HL-60/S4 (cell line): ENCODE measurements around the gene TLE3.

Experiments used
- in situ Hi-C: fragments of 300-500 bp; cut with MboI; formaldehyde crosslinking; loops from 2 replicates; pipeline ENCODE4 v1.14.3; 2022; ENCODE audit warnings: low sequenced_read_pairs

TLE3 gene

DNA sequence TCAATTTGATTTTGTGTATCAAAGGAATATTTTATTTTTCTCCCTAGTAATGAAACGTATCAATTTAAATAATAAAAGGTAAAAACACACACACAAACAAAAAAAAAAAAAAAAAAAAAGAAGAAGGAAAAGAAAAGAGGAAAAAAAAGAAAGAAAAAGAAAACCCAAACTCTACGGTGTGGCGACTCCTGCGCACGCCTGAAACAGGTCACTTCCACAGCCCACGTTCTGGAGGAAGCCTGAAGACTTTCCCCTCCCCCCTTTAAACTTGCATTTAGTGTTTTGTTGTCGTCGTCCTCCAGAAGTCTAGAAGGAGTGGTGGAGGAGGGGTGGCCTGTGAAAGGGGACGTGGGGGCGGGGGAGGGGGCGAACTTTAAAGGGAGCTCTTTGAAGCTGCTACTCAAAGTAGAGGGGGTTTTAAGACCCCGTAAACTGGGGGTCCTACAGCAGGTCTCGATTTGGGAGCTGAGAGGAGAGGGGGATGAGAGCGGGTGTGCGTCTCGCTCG is 2.3 kb upstream of the TLE3 start:
- in situ Hi-C loops = loop anchor here (10.0 kb wide), 1 partner anchor 345 kb away; no protein-coding TSS in a partner anchor

DNA sequence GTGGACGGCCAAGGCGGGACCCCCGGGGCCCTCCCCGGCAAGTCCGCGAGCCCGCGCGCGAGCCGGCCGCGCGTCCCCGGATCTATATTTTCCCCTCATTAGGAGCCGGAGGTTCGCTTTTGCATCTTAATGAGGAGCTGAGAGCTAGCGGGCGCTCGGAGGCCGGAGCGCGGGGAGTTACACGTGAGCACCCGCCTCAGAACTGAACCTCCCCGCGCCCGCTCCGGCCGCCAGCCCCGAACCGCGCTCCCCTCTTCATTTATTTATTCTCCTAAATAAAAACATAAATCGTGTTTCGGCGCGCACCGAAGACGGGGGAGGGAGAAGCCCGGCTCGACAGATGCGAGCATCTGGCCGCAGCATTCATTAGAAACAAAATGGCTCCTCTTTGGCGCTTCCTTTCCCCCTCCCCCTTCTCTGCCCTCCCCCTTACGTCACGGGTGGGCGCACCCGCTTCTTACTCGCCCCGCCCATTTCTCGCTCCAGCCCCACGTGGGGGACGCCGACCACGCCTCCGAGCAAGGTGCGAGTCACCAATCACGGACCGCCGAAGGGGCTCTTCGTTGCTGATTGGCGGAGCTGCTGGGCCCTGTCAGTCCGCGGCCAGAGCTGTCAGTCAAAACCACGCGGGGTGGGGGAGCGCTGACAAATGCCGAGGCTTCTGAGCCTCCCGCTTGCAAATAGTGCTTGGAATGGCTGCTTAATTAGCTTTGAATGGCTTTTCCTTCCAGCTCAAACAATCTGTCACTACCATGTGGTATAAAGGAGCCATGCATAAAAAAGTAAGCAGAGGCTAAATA is 1.6 kb upstream of the TLE3 start:
- in situ Hi-C loops = loop anchor here (10.0 kb wide), 1 partner anchor 345 kb away; no protein-coding TSS in a partner anchor

DNA sequence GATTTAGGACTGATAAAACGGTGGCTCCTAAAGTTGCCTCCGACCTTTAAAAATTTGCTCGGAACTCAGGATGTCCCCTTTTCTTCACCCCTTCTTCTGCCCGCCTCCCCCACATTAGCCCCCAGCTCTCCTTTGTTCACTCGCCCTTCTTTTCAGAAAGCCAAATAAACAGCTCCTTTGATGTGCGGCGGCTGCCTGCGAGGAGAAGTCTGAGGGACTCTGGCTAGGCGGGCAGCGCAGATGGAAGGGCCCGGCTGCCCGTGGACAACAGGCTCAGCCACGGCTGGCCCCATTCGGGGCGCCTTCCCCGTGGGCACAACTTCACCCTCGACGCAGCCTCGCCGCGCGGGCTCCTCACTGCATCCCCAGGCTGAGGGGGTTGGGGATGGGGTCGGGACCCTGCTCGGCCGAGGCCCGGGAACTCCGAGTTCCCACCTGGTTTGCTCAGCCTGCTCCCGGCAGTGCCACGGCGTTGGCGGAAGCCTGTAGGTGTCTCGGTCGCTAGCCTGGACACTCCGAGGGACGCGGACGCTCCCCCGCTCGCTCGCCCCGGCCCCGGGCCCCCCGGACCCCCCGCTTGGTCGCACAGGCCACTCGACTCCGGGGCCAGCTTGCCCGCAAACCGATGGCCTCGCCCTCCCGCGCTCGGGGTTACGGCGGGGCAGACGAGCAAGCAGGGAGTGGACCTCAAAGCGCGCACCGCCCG is 897 bp upstream of the TLE3 start:
- in situ Hi-C loops = loop anchor here (10.0 kb wide), 1 partner anchor 344 kb away; no protein-coding TSS in a partner anchor

DNA sequence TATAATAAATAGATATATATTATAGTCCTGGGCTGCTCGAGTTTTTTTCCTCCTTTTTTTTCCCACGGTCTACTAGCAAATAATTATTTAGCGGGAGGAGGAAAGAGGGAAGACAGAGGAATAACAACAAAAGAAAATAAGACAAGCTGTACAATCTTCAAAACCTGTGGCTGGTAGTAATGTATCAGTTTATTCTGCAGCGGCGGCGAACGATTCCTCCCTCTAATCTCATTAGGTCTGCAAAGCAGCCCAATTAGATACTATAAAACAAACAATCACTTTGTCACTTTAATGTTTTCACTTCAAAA is 390 bp upstream of the TLE3 start:
- in situ Hi-C loops = loop anchor here (10.0 kb wide), 1 partner anchor 343 kb away; no protein-coding TSS in a partner anchor

DNA sequence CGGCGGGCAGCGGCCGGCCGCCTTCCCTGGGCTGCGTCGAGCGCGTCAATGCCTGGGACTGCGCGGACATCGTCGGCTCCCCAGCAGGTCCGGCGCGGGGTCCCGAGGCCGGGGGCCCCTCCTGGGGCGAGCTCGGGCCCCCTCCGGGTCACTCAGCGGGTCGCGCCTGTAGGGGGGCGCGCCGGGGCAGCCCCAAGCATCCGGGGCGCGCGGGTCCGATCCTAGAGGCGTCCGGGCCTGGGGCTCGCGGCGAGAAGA is 725 bp downstream of the TLE3 start:
- in situ Hi-C loops = loop anchor here (10.0 kb wide), 1 partner anchor 342 kb away; no protein-coding TSS in a partner anchor

DNA sequence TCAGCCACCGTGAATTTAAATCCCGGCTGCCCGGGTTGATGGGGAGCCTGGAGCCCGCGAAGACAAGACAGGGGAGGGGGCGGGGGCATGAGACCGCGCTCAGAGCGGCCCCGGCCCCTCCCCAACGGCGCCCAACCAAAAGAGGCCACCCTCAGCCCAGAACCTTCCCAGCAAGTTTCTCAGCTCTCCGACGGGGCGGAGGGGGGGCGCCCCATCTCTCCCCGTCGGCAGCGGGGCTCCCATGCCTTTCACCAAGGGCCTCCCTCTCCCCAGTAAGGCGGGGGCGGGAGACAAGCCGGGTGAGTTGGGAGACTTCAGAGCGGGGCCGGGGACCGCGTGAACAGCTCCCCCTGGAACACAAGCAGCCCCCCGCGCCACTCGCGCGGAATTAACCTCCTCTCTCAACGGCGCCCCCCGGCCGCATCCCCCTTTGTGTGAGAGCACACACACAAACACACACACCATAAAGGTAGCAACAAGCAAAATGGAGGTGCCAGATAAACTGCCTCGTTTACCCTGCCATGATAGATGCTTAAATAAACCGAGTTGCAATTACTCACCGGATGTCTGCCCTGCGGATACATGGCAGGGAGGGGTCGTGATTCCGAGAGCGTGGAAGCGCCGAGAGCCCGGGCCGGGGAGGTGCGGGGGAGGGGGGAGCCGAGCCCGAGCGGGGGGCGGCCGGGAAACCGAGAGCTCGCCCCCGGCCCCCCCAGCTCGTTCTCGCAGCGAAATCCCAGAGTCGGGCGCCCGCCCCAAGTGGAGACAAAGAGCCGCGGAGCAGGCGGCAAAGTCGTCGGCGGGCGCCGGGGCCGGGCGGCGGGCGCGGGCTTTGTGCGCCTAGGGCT is 1.3 kb downstream of the TLE3 start:
- in situ Hi-C loops = loop anchor here (10.0 kb wide), 1 partner anchor 342 kb away; no protein-coding TSS in a partner anchor

DNA sequence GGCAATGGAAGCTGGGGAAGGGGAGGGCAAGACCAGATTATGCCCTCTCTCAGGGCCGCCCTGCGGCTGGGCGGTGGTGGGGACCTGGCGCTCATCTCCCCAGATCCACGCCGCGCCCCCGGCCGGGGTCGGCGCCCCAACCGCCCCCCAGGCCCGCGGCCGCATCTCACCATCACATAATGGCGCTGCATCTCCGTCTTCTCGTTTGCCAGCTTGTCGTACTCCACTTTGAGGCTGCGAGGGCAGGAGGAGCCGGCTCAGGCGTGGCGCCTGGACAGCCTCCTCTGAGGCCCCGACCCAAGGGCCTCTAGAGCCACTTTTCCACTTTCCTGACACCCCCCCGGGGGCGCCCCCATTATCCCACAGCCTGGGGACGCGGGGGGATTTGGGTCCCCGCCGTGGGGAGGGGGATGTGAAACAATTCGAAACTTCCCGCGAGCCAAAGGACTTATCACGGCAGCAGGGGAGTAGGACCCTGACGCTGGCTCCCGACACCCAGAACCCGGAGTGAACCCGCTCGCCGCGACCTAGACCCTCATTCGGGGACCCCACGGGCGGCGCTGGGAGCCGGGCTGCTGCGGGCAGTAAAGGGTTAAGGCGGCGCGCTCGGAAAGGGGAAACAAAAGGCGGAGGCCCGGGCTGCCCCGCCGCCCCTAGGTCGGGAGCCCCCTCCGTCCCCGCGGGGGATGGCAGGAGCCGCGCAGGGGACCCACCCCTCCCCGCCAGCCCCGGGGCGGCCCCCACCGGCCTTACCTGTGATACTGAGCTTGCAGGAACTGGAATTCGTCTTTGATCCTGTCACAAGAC is 2.1 kb downstream of the TLE3 start:
- in situ Hi-C loops = loop anchor here (10.0 kb wide), 1 partner anchor 341 kb away; no protein-coding TSS in a partner anchor

DNA sequence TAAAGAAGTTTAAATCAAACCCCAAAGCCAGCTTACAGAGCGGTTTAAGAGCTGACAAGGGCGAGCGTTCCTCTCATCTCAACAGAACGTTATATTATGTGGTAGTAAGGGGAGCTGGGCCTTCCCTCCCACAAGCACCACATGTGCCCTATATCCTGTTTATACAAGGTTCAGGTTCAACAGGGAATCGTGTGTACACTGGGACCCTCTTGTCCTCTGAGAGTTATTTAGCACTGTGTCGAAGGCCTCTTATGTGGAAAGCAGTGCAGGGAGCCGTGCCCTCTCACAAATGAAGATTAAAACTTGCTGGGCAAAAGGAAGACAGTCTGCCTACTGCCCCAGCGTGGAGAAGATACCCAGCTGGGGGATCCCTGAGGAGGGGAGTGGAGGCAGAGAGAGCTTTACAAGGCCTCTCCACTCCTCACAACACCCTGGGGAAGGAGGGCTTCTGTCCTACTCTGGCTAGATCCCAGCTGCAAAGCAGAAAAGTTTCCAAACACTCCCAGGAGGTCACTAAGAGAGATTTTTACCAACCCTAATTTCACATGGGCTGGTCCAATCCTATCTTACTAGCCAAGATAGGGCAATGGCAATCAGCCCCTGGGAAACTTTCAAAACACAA is 2.9 kb downstream of the TLE3 start:
- in situ Hi-C loops = loop anchor here (10.0 kb wide), 1 partner anchor 340 kb away; no protein-coding TSS in a partner anchor

DNA sequence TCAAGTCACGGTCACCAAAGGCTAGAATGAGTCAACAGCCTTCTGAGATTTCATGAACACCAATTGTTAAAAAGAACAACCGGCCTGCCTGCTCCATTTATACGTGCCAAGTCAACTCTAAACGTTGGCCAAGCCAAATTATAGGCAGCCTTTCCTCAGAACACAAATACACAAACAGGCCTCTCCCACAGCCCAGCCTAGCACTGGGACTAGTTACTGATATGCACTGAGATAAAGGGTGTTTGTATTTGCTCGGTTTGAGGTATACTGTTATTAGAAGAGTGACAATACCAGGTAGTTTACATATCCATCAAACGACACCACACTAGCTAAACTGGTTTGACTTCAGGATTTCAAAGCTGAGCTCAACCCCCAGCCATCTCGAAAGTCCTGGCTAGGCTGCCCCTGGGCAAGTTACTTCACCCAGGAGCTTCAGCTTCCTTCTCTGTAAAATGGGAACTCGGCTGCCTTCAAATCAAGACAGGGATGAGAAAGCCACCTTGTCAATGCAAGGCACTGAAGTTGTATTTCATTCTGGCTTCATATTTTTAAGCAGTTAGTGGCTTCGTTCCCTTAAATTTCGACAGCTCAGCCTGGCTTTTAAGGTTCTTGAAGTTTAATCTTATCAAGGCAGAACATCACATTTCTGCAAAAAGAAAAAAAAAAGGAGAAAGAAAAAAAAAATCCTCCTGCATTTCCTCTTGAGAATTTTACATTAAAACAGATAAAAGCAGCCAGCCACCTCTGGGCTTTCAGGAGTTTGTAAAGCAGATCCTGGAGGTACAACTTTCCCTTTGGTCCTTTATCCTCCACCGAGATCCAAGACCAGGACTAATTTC is 4.0 kb downstream of the TLE3 start:
- in situ Hi-C loops = loop anchor here (10.0 kb wide), 1 partner anchor 339 kb away; no protein-coding TSS in a partner anchor

DNA sequence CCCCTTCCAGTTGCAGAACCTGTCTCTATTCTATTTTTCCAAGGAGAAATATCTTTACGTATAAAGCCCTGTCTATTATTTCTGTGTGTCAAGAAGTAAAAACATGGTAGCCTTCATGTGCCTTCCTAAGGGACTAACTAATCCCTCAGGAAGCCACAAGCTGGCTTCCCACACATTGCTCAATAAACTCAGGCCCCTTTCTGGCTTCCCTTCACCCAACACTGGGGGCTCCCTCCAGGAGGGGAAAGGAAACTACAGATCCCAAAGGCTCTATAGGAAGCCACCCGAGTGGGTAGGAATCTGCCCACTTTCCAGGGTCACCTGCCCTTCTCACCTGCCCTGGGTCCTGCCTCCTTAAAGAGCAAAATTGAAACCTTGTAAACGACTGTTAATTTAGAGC is 4.6 kb downstream of the TLE3 start:
- in situ Hi-C loops = loop anchor here (10.0 kb wide), 1 partner anchor 338 kb away; no protein-coding TSS in a partner anchor

DNA sequence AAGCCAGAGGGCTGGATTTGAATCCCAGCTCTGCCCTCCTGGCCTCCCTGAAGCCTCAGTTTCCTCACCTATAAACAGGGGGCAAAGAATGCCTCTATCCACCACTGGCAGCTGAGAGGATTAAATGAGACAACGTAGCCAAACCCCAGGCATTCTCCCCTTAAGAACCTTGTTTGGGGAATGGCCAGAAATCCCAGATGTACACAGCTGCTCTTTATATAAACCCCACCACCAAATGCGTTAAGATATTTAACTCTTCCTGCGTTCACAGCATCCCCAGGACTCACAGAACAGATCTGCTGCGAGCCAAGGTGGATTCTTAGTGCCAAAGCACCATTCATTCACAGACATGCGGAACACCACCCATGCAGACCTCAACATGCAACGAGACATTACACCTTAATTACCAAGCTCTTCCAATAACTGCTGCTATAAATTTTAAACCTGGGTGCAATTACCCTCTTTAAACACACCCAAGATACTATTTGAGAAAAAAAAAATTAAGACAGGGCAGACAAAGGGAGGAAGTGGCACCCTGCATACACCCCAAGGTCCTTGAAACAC is 5.2 kb downstream of the TLE3 start:
- in situ Hi-C loops = loop anchor here (10.0 kb wide), 1 partner anchor 338 kb away; no protein-coding TSS in a partner anchor

DNA sequence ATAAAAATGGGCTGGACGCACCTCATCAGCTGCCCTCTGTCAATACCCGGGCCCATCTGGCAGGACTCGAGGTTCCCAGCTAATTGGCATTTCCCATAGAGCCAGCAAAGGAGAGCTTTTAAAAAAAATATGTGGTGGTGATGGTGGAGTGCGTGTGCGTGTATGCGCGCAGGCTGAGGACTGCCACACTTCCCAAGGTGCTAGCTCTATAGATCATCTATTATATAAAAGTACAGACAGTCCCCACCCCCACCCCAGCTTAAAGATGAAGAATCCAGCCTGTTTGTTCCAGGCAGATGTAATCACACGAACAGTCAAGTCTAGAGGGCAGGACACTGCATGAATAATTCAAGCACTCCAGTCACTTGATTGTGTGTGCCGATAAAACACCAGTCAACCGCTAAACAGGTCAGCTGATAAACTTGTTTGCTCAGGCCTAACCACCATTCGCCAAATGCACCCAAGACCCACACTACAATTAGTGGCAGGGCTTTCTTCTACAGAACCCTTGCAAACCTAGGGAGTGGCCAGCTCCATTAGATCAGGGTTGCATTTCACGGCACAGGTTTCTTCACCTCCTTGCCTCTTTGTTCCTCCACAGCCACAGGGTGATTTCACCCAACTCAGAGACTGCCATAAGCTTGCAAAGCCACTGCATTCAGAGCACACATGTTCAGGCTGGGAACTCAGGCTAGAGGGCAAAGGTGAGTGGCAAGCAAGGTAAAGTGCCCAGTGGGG is 5.8 kb downstream of the TLE3 start:
- in situ Hi-C loops = loop anchor here (10.0 kb wide), 1 partner anchor 337 kb away; no protein-coding TSS in a partner anchor

DNA sequence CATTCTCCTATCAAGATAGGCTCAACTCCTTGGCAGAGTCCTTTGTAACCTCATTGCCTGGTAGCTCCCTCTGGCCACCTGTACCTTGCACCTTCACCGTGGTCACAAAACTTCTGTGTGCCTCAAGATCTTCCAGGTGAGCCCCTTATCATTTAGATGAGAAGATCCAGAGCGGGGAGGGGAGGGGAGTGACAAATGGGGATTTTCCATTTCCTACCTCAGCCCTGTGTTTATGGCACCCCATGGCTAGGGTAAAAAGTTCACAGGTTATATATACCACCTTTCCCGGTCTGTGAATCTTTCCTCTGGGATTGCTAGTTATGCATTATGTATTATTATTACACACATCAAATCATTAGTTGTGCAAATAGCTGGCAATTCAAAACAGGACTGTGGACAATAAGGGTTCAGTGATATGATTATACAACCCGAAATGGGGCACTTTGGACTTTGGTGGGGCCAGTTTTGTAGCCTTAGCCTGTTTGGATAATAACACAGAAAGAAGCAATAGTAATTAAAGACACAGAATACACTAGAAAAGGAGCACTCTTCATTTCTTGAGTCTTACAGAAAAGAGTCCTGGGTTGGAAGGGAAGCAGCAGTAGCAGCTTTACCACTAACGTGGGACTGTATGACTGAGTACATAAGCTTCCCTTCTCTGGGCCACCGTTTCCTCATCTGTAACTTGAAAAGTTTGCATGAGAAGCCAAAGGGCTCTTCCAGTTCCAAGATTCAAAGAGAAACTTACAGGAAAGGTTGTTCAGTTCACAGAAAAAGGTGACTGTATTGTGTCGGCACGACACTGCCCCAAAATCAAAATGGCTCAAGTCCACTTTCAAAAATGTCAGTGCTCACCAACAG is 7.1 kb downstream of the TLE3 start:
- in situ Hi-C loops = loop anchor here (10.0 kb wide), 1 partner anchor 336 kb away; no protein-coding TSS in a partner anchor

DNA sequence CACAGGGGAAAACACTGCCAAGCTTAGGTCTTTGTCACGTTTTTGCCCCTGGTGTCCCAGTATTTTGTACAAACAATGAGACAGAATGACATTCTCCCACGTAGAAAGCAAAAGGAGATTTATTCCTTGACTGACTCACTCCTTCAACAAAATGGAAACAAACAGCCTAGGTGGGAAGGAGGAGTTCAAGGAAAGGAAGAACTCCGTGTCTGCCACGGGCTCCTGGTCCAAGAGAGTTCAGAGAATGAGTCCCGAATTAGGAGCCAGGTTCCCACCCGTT is 8.1 kb downstream of the TLE3 start:
- in situ Hi-C loops = no loop called here

DNA sequence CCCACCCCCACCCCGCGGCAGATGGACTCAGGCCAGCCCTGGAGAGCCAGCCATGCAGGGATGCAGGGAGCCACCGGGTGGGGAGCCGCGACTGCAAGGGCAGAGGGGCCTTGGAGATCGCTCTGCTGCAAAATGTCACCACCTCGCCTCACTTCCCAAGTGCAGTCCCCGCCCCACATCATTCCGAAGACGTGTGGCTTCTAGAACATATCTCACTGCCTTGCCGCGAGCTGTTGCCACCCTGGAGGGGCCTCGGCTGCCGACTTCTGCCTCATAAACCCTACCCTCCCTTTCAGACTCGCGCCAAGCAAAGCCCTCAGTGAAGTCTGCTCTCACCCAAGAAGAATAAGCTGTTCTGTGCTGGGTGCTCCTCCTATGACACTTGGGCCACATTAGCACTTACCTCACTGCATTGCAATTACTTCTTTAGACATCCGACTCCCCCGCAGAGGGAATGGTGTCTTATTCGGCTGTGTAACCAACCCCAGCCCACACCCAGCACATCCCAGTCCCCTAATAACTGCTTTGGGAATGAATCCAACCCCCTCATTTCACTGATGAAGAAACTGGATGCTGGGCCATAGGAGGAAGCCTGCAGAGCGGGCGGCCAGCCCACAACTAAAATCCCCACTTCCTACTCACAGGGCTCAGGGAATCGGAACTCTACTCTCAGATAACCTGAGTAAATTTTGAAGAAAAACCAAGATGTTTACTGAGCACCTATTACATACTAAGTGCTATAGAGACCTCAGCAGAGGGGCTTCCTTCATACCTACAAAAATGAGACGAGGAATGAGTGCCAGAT is 8.6 kb downstream of the TLE3 start:
- in situ Hi-C loops = no loop called here

DNA sequence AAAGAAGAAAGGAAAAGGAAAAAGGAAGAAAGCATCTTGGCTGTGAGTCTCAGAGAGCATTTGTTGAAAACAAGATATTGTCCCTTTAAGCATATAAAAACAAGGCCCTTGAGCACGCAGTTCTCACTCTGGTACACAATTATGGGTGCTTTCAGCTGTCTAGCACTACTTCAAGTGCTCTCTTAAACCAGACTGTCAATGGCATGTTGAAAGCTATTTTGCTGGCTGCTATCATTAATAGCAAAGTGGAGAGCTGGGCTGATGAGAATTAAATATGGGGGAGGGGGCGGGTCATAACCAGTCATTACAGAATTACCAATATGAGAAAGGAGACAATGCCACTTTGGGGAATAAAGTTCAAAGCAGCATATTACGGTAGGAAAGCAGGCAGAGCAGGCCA is 9.3 kb downstream of the TLE3 start:
- in situ Hi-C loops = no loop called here
